LNCaP clone FGC (cell line): ENCODE measurements around the gene SRMS.
A peak's percentile ranks its signal among the peaks of the same experiment; 100 is the strongest.

ENCODE experiments used
- DNase-seq: peaks from one replicate; pipeline ENCODE4 v3.0.0-alpha.2; 2011; ENCODE audit warnings: low read depth
- H3K4me3 ChIP-seq: 2 replicates; pipeline ENCODE4 v1.5.1; 2011; ENCODE audit warnings: mild to moderate bottlenecking, low read depth, low read length, control low read depth
- TF ChIP-seq, protein P1 (sequence below): IDR thresholded peaks from 2 replicates; pipeline ENCODE4 v1.5.1; 2012; ENCODE audit warnings: mild to moderate bottlenecking; ENCODE audit not compliant: control insufficient read depth, insufficient read depth; ENCODE audit errors: extremely low read depth

Gene SRMS

DNA sequence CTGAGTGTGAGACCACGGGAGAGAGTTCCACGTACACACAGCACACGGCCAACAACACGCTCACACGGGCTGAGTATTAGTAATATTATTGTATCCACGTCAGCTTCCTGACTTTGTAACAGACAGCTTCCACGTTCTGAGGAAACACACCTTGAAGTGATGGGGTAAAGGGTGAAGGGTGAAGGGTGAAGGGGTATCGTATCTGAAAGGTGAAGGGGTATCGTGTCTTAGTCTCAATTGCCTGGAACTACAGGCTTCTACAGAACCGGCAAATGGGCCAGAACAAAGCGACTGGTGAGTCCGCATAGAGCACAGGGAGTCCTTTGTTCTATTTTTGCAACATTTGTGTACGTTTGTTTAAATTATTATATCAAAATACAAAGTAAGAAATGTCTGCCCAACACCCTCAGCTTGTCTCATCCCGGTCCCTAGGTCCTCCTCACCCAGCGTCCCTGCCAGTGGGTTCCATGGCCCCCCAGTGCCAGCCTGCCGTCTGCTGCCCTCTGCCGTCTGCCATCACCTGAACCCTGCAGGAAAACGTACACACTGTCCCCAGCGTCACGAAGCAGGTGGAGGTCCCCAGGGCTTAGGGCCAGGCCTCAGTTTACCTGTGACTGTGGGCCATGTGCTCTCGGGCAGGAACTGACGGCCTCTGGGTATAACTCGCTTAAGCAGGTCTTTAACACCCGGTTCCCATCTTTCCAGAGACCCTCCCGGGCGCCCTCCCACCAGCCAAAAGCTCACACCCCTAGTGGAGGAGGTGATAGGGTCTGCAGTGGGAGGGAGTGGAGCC, 30.9 kb upstream of the SRMS start:
- DNase-seq = no peak
- H3K4me3 ChIP-seq = no peak overlapping the region
- TF ChIP-seq, protein P1, sequence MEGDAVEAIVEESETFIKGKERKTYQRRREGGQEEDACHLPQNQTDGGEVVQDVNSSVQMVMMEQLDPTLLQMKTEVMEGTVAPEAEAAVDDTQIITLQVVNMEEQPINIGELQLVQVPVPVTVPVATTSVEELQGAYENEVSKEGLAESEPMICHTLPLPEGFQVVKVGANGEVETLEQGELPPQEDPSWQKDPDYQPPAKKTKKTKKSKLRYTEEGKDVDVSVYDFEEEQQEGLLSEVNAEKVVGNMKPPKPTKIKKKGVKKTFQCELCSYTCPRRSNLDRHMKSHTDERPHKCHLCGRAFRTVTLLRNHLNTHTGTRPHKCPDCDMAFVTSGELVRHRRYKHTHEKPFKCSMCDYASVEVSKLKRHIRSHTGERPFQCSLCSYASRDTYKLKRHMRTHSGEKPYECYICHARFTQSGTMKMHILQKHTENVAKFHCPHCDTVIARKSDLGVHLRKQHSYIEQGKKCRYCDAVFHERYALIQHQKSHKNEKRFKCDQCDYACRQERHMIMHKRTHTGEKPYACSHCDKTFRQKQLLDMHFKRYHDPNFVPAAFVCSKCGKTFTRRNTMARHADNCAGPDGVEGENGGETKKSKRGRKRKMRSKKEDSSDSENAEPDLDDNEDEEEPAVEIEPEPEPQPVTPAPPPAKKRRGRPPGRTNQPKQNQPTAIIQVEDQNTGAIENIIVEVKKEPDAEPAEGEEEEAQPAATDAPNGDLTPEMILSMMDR = no peak

DNA sequence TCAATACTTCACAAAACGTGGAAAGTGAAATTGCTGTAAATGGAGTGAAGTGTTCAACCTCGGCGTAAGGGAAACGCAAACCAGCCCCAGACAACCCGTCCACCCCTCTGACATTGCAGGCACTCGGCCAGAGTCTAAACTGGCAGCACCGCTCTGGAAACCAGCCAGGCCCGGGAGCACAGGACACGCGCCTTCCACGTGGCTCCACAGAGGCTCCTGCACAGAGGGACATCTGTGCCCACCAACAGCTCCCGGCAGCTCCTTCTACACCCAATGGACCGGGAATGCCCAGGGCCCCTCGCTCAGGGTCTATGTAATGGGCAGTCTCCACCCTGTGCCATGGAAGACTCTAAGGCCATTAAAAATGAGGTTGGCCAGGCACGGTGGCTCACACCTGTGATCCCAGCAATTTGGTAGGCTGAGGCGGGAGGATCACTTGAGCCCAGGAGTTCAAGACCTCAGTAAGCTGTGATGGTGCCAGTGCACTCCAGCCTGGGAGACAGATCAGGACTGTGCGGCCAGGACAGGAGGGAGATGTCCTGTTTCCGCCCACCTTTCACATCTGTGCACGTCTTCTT, 29.9 kb upstream of the SRMS start:
- DNase-seq = no peak
- H3K4me3 ChIP-seq = no peak overlapping the region
- TF ChIP-seq, protein P1 = no peak

DNA sequence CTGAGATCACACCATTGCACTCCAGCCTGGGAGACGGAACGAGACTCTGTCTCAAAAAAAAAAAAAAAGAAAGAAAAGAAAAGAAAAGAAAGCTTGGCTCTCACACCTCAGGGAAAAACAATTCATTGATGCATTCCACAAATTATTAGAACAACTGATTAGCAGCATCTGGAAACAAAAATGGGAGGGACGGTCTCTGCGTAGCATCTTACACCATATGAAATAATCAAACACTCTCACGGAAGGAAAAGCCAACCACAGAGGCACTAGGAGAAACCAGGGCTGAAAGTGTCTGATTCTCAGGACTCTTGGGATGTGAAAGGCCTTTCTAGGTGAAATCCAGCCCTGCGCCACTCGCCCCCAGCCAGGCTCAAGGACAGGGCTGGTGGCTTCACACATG, 28.8 kb upstream of the SRMS start:
- no peak overlapping the region for H3K4me3 ChIP-seq
- TF ChIP-seq, protein P1 = no peak

DNA sequence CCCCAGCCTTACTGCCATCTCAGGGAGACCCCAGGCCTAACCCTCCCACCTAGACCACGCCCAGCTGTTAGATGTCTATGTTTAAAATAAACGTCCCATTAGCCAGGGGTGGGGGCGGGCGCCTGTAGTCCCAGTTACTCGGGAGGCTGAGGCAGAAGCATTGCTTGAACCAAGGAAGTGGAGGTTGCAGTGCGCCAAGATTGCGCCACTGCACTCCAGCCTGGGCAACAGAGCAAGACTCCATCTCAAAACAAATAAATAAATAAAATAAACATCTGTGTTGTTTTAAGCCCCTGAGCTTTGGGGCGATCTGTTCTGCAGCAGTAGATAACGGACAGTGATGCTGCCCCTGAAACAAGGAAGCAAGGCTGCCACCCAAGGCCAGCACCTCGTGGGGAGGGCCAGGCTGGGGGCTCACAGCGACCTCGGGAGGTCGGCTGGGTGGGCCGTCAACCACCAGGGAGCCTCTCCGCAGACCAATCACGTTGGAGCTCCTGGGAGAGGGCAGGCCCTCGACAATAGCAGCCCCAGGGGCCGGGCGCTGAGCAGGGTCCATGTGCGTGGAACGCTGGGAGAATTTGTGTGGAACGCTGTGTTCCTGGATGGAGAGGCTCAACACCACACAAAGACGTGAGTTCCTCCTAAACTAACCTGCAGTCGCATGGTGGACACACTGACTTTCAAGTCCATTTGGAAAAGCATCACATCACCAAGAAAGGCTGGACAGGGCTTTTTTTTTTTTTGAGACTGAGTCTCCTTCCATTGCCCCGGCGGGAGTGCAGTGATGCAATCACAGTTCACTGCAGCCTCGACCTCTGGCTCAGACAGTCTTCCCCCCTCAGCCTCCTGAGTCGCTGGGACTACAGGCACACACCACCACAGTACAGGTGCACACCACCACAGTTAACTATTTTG, 27.5 kb upstream of the SRMS start:
- DNase-seq = no peak
- no peak overlapping the region for H3K4me3 ChIP-seq
- TF ChIP-seq, protein P1 = no peak

More for the DNA sequence above, 28.8 kb upstream of the SRMS start:
- DNase-seq = no peak

DNA sequence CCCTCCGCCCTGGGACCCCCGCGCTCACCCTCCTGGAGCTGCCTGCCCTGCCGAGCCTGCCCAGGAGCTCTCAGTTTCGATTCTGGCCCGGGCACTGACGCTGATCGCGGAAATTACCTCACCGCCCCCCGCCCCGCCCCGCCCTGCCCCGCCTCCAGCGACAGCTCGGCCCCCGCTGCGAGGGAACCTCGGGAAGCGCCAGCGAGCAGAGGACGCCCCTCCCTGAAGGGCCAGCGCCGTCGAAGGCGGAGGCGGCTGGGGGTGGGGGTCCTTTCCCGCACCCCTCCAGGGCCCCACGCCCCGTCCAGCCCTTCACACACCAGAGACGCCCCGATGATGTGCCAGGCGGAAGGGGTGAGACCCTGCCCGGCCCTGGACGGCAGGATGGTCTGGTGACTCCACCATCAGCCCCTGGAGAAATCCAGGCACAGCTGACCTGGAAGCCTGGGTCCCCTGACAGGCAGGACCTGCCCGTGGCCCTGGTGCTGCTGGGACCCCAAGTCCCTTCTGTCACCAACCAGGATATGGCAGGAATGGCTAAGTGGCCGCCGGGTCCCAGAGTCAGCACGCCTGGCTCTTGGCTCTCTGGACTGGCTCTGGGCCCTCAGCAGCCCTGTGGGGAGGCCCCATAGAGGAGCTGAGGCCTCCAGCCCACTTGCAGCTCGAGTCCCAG, 26.7 kb upstream of the SRMS start, which contains the start of gene HELZ2:
TSS of gene HELZ2 (minus strand) at position 84 of the 673 bp plus-strand sequence. CDS start 1,854 bp downstream, outside the sequence.
- no peak for DNase-seq
- TF ChIP-seq, protein P1 = no peak
- H3K4me3 ChIP-seq = peak within 1 kb of the TSS; percentile 62

DNA sequence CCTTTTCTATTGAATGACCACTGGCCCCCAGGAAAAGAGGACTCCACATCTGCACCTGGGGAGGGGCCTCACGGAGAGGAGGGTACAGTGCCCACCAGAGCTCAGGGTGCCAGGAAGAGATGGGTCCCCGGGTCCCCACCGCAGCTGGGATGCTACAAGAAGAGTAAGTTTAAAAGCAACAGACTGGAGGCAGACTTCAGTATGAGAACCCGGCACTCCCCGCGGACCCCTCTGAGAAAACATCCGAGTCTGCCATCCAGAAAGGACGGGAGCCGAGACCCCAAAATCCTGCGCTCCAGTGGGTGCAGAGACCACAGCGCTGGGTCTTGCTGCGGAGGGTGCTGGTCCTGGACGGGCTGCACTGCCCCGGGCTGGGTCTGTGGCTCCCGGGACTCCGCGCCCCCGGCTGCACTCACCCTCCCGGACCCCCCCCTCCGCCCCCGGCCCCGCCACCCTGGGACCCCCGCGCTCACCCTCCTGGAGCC, 26.1 kb upstream of the SRMS start:
- DNase-seq = no peak
- TF ChIP-seq, protein P1 = no peak
- H3K4me3 ChIP-seq = peak overlapping the region; percentile 62
